IPS-20b (cell line): ENCODE results near the gene ALDOB.
A peak's percentile ranks its signal among the peaks of the same experiment; 100 is the strongest.

Experiments used
- H3K27ac ChIP-seq: one replicate; pipeline ENCODE4 v1.5.1; 2013; ENCODE audit warnings: low read length
- H3K27me3 ChIP-seq: 2 replicates; pipeline ENCODE4 v1.6.1; 2013; ENCODE audit warnings: mild to moderate bottlenecking, low read length, inconsistent platforms; ENCODE audit not compliant: insufficient read depth
- H3K36me3 ChIP-seq: 2 replicates; pipeline ENCODE4 v1.6.1; 2013; ENCODE audit warnings: low read depth, mild to moderate bottlenecking, inconsistent platforms, low read length, moderate library complexity; ENCODE audit not compliant: insufficient read depth
- H3K4me1 ChIP-seq: 2 replicates; pipeline ENCODE4 v1.6.1; 2013; ENCODE audit warnings: mild to moderate bottlenecking, control low read depth, inconsistent platforms, low read length, moderate library complexity; ENCODE audit not compliant: insufficient read depth
- H3K4me3 ChIP-seq: 2 replicates; pipeline ENCODE4 v1.5.1; 2013; ENCODE audit warnings: mild to moderate bottlenecking, low read length, inconsistent platforms
- H3K9ac ChIP-seq: 2 replicates; pipeline ENCODE4 v1.6.1; 2013; ENCODE audit warnings: low read depth, mild to moderate bottlenecking, inconsistent platforms, low read length, moderate library complexity
- H3K9me3 ChIP-seq: 2 replicates; pipeline ENCODE4 v1.6.1; 2013; ENCODE audit warnings: mild to moderate bottlenecking, low read depth, low read length, inconsistent platforms; ENCODE audit not compliant: insufficient read depth

Gene ALDOB

DNA sequence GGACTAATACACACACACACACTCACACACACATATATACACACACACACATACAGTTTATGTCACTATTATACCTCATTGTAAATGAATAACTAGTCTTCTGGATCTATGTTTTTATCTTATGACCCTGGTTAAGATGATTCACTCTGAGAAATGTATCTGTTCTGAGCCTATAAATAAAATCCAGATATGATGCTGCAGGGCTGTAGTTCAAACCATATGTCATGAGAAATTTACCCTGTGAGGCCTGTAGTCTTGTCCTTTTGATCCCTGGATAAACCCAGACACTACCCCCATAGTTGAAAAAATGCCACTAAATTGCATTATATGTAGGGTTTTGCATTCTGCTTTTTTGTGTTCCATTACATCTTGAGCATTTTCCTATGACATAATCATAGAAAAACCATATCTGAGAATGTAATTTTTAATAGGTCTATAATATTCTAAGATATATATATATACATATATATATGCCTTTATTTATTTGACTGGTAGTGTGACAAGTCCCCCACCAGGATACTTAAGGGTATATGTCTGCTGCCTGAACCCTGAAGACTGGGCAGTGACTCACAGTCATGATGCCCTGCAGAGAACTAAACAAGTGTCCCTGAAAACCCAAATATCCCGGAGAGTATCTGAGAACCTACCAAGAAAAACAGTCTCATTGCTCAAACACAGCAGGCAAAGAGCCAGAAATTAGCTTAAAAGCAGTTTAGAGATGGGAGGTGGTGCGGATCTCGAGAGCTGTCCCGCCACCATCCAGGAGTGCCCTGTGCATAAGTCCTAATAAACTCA lies 18.4 kb upstream of the ALDOB start:
- H3K4me3 ChIP-seq: no peak overlapping the region
- H3K4me1 ChIP-seq: peaks cover 22% of the 10 kb centered on the region
- H3K9me3 ChIP-seq: peaks cover 9% of the 10 kb centered on the region; the same call in 1 of the 2 replicates
- H3K9ac ChIP-seq: no peak overlapping the region
- H3K27me3 ChIP-seq: no peaks in the 10 kb centered on the region
- H3K36me3 ChIP-seq: no peaks in the 10 kb centered on the region
- no peak overlapping the region for H3K27ac ChIP-seq

DNA sequence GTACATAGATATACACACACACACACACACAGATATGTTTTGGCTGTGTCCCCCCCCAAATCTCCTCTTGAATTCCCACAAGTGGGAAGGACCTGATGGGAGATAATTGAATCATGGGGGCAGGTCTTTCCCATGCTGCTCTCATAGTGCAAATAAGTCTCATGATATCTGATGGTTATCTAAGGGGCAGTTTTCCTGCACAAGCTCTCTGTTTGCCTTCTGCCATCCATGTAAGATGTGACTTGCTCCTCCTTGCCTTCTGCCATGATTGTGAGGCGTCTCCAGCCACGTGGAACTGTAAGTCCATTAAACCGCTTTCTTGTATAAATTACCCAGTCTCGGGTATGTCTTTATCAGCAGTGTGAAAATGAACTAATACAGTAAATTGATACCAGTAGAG lies 15.9 kb upstream of the ALDOB start:
- H3K36me3 ChIP-seq: no peaks in the 10 kb centered on the region

DNA sequence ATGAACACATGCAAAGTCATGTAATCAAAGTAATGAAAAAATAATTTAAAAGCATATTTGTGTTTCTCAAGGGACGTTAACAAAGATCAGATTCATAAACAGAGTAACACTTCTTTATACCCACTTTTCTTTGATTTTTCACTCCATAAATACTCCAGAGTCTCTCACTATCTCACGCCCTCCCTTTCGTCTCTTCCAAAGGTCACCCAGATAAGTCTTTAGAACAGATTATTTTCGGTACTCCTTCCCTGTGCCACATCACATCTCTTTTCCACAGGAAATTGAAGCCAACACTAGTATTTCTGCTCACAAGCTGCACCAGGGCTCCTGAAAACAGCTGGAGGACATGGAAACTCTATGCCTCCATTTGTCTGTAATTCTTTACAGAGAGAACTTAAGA lies 15.4 kb upstream of the ALDOB start:
- peaks cover 5% of the 10 kb centered on the region; the same call in 1 of the 2 replicates for H3K4me1 ChIP-seq
- H3K27me3 ChIP-seq: no peaks in the 10 kb centered on the region
- peaks cover 9% of the 10 kb centered on the region; the same call in 1 of the 2 replicates for H3K9me3 ChIP-seq
- no peaks in the 10 kb centered on the region for H3K36me3 ChIP-seq
- H3K9ac ChIP-seq: no peak overlapping the region
- H3K27ac ChIP-seq: no peak overlapping the region
- no peak overlapping the region for H3K4me3 ChIP-seq

More for the DNA sequence above, 15.9 kb upstream of the ALDOB start:
- H3K4me3 ChIP-seq: no peak overlapping the region
- H3K9ac ChIP-seq: no peak overlapping the region
- peaks cover 7% of the 10 kb centered on the region for H3K4me1 ChIP-seq
- no peak overlapping the region for H3K27ac ChIP-seq
- H3K27me3 ChIP-seq: no peaks in the 10 kb centered on the region
- H3K9me3 ChIP-seq: peaks cover 9% of the 10 kb centered on the region; the same call in 1 of the 2 replicates

DNA sequence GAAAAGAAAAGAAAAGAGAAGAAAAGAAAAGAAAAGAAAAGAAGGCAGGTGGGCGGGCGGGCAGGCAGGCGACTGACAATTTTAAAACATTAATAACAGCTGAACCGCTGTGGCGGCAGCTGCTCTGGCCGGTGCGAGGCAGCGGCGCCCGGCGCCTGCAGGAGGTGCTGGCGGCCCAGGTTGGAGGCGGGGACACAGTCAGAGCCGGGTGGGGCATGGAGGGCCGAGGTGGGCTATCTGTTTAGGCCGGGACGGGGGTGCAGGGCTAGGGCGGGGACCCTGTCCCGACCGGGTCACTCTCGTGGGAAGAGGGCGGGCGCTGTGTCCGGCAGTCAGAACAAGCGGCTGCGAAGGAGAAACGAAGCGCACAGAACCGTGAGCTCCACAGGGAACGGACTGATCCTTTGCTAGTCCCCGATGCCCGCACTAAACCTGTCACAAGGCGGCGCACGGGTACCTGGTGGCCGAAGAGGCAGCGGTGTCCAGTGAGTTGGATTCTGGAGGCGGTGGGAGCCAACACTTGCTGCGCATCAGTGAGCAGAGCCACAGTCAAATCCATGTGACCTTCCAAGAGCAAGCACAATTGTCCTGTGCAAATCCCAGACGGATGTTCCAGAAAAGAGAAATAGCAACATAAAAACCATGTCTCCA lies 13.6 kb upstream of the ALDOB start:
- no peak overlapping the region for H3K27ac ChIP-seq

DNA sequence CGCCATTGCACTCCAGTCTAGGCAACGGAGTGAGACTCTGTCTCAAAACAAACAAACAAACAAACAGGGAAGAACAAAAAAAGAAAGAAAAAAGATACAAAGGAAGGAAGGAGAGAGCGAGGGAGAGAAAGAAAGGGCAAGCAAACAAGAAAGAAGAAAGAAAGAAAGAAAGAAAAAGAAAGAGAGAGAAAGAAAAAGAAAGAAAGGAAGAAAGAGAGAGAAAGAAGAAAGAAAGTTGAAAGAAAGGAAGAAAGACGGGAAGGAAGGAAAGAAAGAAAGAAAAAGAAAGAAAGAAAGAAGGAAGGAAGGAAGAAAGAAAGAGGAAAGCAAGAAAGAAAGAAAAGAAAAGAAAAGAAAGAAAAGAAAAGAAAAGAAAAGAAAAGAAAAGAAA lies 13.1 kb upstream of the ALDOB start:
- Histone ChIP-seq H3K9ac (no peak overlapping the region), H3K4me1 (no peaks in the 10 kb centered on the region), H3K36me3 (no peaks in the 10 kb centered on the region), H3K27me3 (no peaks in the 10 kb centered on the region), H3K4me3 (peak overlapping the region; percentile 82; the same call in 1 of the 2 replicates), H3K9me3 (peaks cover 9% of the 10 kb centered on the region; the same call in 1 of the 2 replicates), H3K27ac (no peak overlapping the region)

More for the DNA sequence above, 13.6 kb upstream of the ALDOB start:
- H3K4me3 ChIP-seq: peak overlapping the region; percentile 82
- H3K9ac ChIP-seq: peak overlapping the region; percentile 76
- no peaks in the 10 kb centered on the region for H3K36me3 ChIP-seq
- H3K27me3 ChIP-seq: no peaks in the 10 kb centered on the region
- H3K9me3 ChIP-seq: peaks cover 9% of the 10 kb centered on the region; the same call in 1 of the 2 replicates
- no peaks in the 10 kb centered on the region for H3K4me1 ChIP-seq

DNA sequence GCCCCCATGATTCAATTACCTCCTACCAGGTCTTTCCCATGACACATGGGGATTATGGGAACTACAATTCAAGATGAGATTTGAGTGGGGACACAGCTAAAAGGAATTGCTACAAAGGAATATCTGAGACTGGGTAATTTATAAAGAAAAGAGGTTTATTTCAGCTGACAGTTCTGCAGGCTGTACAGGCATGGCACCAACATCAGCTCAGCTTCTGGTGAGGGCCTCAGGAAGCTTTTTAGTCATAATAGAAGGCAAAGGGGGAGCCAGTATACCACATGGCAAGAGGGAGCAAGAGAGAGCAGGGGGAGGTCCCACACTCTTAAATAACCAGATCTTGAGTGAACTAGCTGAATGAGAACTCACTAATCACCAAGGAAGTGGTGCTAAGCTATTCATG lies 11.2 kb upstream of the ALDOB start:
- H3K36me3 ChIP-seq: no peaks in the 10 kb centered on the region
- H3K9ac ChIP-seq: no peak overlapping the region
- H3K9me3 ChIP-seq: no peaks in the 10 kb centered on the region
- no peaks in the 10 kb centered on the region for H3K4me1 ChIP-seq
- H3K4me3 ChIP-seq: no peak overlapping the region
- H3K27me3 ChIP-seq: no peaks in the 10 kb centered on the region; the same call in 1 of the 2 replicates
- no peak overlapping the region for H3K27ac ChIP-seq

DNA sequence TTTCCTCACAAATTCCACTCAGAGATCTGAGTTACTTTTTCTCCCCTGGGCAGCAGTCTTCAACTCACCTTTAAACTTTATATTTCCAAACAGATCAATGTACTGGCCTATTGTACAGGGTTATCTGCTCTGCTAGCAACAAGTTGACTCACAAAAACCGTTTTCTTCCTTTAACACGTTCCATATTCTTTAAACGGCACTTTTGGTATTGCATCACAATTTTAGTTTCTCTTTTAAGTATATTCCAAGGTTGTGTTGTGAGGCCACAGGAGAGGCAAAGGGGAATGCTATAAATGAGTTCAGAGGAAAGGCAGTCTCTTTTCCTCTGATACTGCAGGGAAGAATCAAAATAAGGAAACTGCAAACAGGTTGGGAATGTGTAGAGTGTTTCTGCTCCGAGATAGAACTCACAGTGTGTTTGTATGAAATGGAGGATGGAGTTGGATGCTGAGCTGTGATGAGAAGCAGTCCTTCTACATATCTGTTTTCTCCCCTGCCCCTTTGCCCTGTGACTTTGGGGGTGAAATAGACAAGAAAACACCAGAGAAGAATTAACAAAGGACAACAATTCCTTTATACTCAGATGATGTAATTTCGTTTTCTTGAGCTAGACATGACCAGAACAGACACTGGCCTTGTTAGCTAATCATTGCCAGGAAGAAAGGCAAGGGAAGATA lies 9.9 kb upstream of the ALDOB start:
- no peak overlapping the region for H3K27ac ChIP-seq
- H3K9ac ChIP-seq: no peak overlapping the region
- no peaks in the 10 kb centered on the region; the same call in 1 of the 2 replicates for H3K27me3 ChIP-seq
- no peaks in the 10 kb centered on the region for H3K9me3 ChIP-seq
- H3K4me1 ChIP-seq: no peaks in the 10 kb centered on the region
- no peak overlapping the region for H3K4me3 ChIP-seq
- H3K36me3 ChIP-seq: no peaks in the 10 kb centered on the region

DNA sequence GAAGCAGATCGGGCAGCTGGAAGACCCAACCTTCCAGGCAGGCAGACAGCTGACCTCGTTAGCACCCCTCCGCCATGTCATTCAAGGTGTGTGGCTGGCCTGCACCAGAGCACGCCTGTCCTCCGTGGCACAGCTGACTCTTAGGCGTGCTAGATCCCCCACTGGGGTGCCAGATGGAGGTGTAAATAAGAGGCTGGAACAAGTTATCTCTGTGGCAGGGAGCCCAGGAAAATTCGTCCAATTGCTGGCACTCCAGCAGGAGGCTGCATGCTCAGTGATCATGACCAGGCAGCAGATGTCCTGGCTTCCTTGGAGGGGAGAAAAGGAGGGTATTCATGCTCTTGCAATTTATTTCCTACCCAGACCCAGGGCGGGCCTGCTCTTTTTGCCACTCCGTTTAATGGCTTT lies 7.8 kb upstream of the ALDOB start:
- no peak overlapping the region for H3K9ac ChIP-seq
- H3K27ac ChIP-seq: no peak overlapping the region
- H3K9me3 ChIP-seq: no peaks in the 10 kb centered on the region
- no peaks in the 10 kb centered on the region; the same call in 1 of the 2 replicates for H3K27me3 ChIP-seq
- H3K36me3 ChIP-seq: no peaks in the 10 kb centered on the region
- H3K4me3 ChIP-seq: no peak overlapping the region
- no peaks in the 10 kb centered on the region for H3K4me1 ChIP-seq

DNA sequence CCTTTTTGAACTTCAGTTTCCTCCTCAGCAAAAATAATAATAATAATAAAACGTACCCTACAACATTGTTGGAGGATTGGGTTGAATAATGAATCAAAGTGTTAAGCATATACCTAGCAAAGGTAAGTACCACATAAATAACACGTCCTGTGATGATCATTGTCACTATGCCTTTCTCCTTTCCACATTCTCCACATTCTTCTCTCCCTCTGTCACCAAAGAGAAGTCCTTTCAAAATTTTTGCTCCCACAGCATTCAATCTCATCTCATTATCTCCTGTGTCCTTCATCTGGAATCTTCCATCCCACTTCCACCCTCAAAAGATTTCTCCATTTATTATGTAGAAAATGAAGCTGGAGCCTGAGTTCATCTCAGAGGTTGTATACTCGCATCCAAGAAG lies 7.2 kb upstream of the ALDOB start:
- Histone ChIP-seq H3K27ac (no peak overlapping the region), H3K27me3 (no peaks in the 10 kb centered on the region; the same call in 1 of the 2 replicates), H3K4me1 (no peaks in the 10 kb centered on the region), H3K36me3 (no peaks in the 10 kb centered on the region), H3K9ac (no peak overlapping the region), H3K4me3 (no peak overlapping the region), H3K9me3 (no peaks in the 10 kb centered on the region)

DNA sequence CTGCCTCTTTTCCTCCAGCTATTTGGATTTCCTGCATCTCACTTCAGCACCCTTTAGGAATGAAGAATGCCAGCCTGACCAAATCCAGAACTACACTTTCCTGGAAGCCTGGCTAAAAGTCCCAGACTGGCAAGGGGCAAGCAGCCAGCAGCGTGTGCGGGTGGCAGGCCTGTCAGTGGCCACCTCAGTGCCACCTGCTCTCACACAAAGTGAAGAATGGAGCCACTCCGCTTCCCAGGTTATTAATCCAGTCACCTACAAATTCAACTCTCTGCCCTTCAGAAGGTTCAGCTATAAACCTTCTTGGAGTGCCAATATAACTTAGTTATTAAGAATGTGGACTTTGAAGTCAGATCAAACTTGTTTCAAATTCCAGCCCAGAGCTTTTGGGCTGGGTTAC lies 6.7 kb upstream of the ALDOB start:
- Histone ChIP-seq H3K9ac (no peak overlapping the region), H3K4me1 (no peaks in the 10 kb centered on the region), H3K4me3 (no peak overlapping the region), H3K27me3 (no peaks in the 10 kb centered on the region; the same call in 1 of the 2 replicates), H3K9me3 (no peaks in the 10 kb centered on the region), H3K36me3 (no peaks in the 10 kb centered on the region), H3K27ac (no peak overlapping the region)

DNA sequence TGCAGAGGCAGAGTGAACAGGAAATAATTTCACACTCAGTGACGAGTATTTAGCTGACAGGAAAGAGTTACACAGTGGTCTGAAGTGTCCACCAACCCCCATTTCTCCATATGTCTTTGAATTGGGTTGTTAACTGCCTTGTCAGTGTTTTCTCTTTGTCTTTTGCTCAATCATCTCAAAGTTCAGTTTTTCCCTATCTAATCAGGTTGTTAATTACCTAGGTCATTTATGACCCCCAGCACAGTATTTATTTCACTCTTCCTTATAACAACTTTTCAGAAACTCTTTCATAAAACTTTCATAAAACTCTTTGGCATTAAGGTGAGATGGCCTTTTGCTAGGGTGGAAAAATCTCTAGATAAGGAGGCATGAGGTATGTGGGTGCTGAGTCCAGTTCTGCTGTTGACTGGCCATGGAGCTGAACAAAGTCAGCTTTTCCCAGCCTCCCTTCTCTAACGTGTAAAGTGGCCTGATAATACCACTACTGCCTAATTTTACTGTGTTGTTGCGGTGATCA lies 5.2 kb upstream of the ALDOB start:
- H3K9ac ChIP-seq: no peak overlapping the region
- no peak overlapping the region for H3K27ac ChIP-seq
- no peaks in the 10 kb centered on the region for H3K9me3 ChIP-seq
- no peaks in the 10 kb centered on the region for H3K4me1 ChIP-seq
- H3K36me3 ChIP-seq: no peaks in the 10 kb centered on the region
- no peak overlapping the region for H3K4me3 ChIP-seq
- H3K27me3 ChIP-seq: no peaks in the 10 kb centered on the region; the same call in 1 of the 2 replicates
